Measurements from ENCODE around the gene C1QTNF1.

DNA sequence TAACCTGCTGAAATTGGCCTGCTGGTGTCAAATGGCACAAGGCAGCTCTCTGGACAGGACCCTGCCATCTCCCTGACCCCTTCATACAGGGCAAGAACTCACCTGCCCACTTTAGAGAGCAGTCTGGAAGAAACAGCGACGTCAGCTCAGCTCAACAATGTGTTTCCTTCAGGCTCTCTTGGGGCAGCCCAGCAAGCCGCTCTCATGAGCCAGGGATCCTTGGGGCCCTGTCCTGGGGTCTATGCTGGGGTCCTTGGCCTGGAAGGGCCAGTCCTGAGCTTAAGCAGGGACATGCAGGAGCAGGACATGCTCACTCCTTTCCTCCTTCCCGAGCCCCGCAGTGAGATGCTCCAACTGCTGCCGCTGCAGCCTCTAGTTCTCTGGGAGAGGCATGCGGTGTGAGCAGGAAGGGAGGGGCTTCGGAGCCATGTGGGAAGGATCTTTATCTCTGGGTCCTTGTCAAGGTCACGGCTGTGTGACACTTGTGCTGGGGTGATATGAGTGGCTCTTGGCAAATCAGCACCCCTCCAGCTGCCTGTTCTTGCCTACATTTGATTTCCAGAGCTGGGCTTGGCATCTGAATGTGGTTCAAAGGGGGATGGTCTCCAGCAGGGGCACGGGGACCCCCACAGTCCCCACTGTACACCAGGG, 3.4 kb downstream of the C1QTNF1 start:
- TF ChIP-seq, protein P1, sequence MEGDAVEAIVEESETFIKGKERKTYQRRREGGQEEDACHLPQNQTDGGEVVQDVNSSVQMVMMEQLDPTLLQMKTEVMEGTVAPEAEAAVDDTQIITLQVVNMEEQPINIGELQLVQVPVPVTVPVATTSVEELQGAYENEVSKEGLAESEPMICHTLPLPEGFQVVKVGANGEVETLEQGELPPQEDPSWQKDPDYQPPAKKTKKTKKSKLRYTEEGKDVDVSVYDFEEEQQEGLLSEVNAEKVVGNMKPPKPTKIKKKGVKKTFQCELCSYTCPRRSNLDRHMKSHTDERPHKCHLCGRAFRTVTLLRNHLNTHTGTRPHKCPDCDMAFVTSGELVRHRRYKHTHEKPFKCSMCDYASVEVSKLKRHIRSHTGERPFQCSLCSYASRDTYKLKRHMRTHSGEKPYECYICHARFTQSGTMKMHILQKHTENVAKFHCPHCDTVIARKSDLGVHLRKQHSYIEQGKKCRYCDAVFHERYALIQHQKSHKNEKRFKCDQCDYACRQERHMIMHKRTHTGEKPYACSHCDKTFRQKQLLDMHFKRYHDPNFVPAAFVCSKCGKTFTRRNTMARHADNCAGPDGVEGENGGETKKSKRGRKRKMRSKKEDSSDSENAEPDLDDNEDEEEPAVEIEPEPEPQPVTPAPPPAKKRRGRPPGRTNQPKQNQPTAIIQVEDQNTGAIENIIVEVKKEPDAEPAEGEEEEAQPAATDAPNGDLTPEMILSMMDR (IDR thresholded peaks at IDR 0.05): no peak
- TF ChIP-seq EP300 (IDR thresholded peaks at IDR 0.05) (no peak), POLR2AphosphoS5 (IDR thresholded peaks at IDR 0.05) (no peak)
